ENCODE measurements around the gene NEDD8. TPM values are rescaled to one million over a fixed set of nuclear protein-coding genes. Genes with fewer than 3 reads are reported as not detected.

Gene NEDD8
- total and polyA plus RNA-seq, 2 of the 4 experiments (the other 2 are of a cell fraction): 167 to 375 TPM

DNA sequence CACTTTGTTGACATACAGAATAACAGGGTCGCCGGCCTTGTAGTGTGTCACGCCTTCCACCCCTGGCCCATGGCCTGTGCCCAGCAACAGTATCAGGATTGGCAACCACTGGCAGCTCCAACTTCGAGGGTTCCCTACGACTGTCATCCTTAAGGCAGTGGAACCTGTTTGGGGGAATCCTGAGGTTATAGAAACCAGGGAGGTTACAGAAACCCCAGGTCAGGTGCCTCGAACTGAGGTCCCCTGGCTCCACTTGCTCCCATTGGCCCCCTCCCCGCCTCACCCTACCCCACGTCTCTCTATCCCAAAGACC lies 37.3 kb downstream of the NEDD8 start:
- peak overlapping the region; percentile 95 for H3K14ac ChIP-seq (replicated peaks; ENCODE audit: low read depth, low read length)

More for the DNA sequence above, 37.3 kb downstream of the NEDD8 start:
- dilution Hi-C loops (cut with HindIII; ENCODE audit: low sequenced_read_pairs, unreplicated experiment) (no loop called here), in situ Hi-C loops (cut with MboI; ENCODE audit: low sequenced_read_pairs) (no loop called here), intact Hi-C loops (cut with micrococcal nuclease) (loop anchor here (1.0 to 2.0 kb wide), 2 partner anchors 47 to 102 kb away; partner anchors contain the start of gene TINF2)
- ATAC-seq (ENCODE audit: low read depth) (no peak), DNase-seq (no peak)
- no TSS peak for BruUV-seq (replicated peaks)
- Histone ChIP-seq H3K4me2 (ENCODE audit: low read depth, low read length) (peak overlapping the region; percentile 99), H4K8ac (ENCODE audit: low read depth in 2 of 2, low read length in 2 of 2) (peak overlapping the region; percentile 92 to 94), H3K9ac (ENCODE audit: low read depth, low read length) (peak overlapping the region; percentile 93), H2BK20ac (ENCODE audit: low read depth, low read length) (no peak overlapping the region), H2BK5ac (ENCODE audit: low read depth, low read length, poor library complexity, severe bottlenecking) (peak overlapping the region; percentile 96), H3K4me1 (ENCODE audit: control insufficient read depth, insufficient read depth, low read length) (peaks cover 8% of the 10 kb centered on the region), H2BK15ac (ENCODE audit: low read depth, low read length) (no peak overlapping the region), H3K9me3 (ENCODE audit: control insufficient read depth, insufficient read depth, low read length) (no peaks in the 10 kb centered on the region), H4K5ac (ENCODE audit: low read depth, low read length) (peak overlapping the region; percentile 89), H2BK120ac (ENCODE audit: low read depth, low read length) (peak overlapping the region; percentile 76), H2AFZ (replicated peaks; ENCODE audit: low read length, poor library complexity) (peak overlapping the region; percentile 95), H2AK9ac (replicated peaks; ENCODE audit: low read depth, low read length, poor library complexity) (peak overlapping the region; percentile 96), H3K79me1 (ENCODE audit: low read depth in 1 of 2, low read length in 2 of 2) (peaks cover 40 to 71% of the 10 kb centered on the region in 2 experiments), H3K56ac (ENCODE audit: extremely low read depth, insufficient read depth, low read length) (peak overlapping the region; percentile 84; the same call in 1 of the 2 replicates), H3K4ac (ENCODE audit: low read depth, low read length) (peak overlapping the region; percentile 97), H2AK5ac (ENCODE audit: low read depth, low read length) (peak overlapping the region; percentile 85), H3K9me1 (ENCODE audit: insufficient read depth, low read length) (peaks cover 11% of the 10 kb centered on the region; the same call in 1 of the 2 replicates), H4K91ac (ENCODE audit: insufficient read depth, low read depth, low read length) (peak overlapping the region; percentile 95), H3K4me3 (ENCODE audit: insufficient read depth, low read depth, low read length) (peak overlapping the region; percentile 89), H3K27me3 (ENCODE audit: control insufficient read depth, insufficient read depth, low read length) (no peaks in the 10 kb centered on the region), H3K27ac (ENCODE audit: insufficient read depth, low read length) (peak overlapping the region; percentile 99), H3K36me3 (ENCODE audit: control insufficient read depth, insufficient read depth, low read length) (peaks cover 19% of the 10 kb centered on the region), H3K23ac (ENCODE audit: low read depth, low read length) (peak overlapping the region; percentile 70; the same call in 1 of the 2 replicates), H4K20me1 (ENCODE audit: insufficient read depth, low read length) (no peaks in the 10 kb centered on the region), H3K18ac (ENCODE audit: low read depth, low read length) (no peak overlapping the region)
- no peak for TF ChIP-seq SMC3 (IDR thresholded peaks at IDR 0.05; ENCODE audit: low read depth, low read length)
- TF ChIP-seq CHD1 (IDR thresholded peaks at IDR 0.05; ENCODE audit: low read depth, low read length): no peak
- no peak for TF ChIP-seq NFE2L2 (IDR thresholded peaks at IDR 0.05; ENCODE audit: low read depth, low read length)
- TF ChIP-seq RAD21 (IDR thresholded peaks at IDR 0.05; ENCODE audit: low read length): no peak
- TF ChIP-seq MAZ (IDR thresholded peaks at IDR 0.05; ENCODE audit: borderline replicate concordance, low read depth, low read length): no peak
- 0% methylated on average over 1 of the region's 8 CpGs; no CpG with 5 or more reads in 1 of the 2 experiments for WGBS, 2 experiments (ENCODE audit: extremely low coverage in 2 of 2, insufficient read length in 1 of 2)
- ChIA-PET CTCF (no interaction called here), POLR2A (ENCODE audit: unreplicated experiment) (interaction anchor here (1.1 kb wide), 1 partner anchor 9 kb away, joined by 3 read pairs; no protein-coding TSS in a partner anchor)

Data from IMR-90 (cell line).